ENCODE results near the gene SLC25A10. TPM values are rescaled to one million over a fixed set of nuclear protein-coding genes. Genes with fewer than 3 reads are reported as not detected.

The SLC25A10 gene
- total and polyA plus RNA-seq, 2 of the 4 experiments (the other 2 are of a cell fraction) = 14.9 to 19.0 TPM

DNA sequence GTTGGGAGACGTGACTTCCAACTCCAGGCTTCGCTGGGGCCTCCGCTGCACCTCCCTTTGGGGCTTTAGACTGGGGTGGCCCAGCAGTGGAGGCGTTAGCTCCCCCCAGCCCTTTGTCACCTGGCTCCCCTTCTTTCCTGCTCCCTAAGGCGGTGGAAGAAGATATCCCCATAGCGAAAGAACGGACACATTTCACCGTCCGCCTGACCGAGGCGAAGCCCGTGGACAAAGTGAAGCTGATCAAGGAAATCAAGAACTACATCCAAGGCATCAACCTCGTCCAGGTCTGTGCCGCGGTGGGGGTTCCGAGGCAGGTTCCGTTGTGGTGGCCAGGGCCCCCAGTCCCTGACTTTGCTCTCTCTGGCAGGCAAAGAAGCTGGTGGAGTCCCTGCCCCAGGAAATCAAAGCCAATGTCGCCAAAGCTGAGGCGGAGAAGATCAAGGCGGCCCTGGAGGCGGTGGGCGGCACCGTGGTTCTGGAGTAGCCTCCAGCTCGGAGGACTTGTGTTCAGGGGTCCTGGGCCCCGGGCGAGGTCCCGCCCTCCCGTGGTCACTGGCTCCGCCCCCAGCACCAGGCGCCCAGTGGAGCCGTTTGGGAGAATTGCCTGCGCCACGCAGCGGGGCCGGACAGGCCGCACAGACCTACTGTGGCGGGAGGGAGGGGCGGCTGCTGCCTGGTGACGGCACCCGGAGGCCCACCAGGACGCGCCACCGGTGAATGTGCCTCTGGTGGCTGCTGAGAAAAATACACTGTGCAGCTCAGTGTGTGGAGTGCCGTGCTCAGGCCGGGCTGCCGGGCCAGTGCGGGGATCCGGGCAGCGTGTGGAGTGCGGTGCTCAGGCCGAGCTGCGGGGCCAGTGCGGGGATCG lies 5.1 kb upstream of the SLC25A10 start (continued):
- no peak for TF ChIP-seq BHLHE40 (IDR thresholded peaks at IDR 0.05; ENCODE audit: low read depth, low read length)

DNA sequence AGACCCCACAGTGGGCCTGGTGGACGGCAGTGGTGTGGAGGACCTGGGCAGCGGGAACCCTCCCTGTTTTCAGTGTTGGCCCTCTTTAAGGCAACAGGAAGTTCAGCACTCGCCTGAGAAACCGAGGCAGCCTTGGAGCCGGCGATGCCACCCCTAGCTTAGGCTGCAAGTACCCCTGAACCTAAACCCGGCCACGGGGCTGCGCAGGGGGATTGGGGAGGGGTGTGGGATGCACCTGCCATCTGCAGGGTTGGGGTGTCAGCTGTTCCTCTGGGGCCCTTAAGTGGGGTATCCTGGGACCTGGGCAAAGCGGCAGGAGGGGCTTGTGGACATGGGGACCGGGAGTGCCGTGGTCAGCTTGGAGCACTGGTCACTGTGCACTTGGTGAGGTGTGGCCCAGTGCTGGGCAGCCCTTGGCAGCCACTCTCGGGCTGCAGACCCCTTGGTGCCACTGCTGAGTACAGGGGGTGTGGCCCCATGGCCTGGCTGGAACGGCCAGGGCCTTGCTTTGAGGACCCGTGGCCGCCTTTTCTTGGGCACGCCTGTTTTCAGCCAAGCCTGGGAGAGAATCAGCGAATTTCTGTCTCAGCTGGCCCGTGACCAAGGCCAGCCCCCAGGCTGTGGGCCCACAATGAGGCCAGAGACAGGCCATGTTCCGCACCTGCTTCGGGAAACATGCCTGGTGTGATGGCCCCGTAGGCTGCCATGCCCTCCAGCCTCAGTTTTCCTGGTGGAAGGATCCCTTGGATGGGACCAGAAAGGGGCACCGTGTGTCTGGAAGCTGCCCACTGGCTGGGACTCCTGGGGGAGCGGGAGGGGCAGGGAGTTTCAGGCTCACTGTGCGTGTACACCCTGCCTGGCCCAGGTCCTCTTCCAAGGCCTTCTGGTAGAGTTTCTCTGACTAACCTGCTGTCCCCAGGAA lies 4.1 kb upstream of the SLC25A10 start:
- H3K4me1 ChIP-seq (ENCODE audit: control insufficient read depth, insufficient read depth, low read length) = peaks cover 20% of the 10 kb centered on the region
- peaks cover 14 to 43% of the 10 kb centered on the region in 2 experiments for H3K79me1 ChIP-seq (ENCODE audit: low read depth in 1 of 2, low read length in 2 of 2)
- WGBS, 2 experiments (ENCODE audit: extremely low coverage in 2 of 2, insufficient read length in 1 of 2) = 92% methylated on average over 7 of the region's 25 CpGs; no CpG with 5 or more reads in 1 of the 2 experiments
- peaks cover 16% of the 10 kb centered on the region for H3K36me3 ChIP-seq (ENCODE audit: control insufficient read depth, insufficient read depth, low read length)
- H3K4ac ChIP-seq (ENCODE audit: low read depth, low read length) = no peak overlapping the region
- ATAC-seq (ENCODE audit: low read depth) (no peak), DNase-seq (no peak)
- H2BK120ac ChIP-seq (ENCODE audit: low read depth, low read length) = no peak overlapping the region
- no TSS peak for BruUV-seq (replicated peaks)
- TF ChIP-seq MAFK (IDR thresholded peaks at IDR 0.05; ENCODE audit: low read depth, low read length) = no peak
- no peak for TF ChIP-seq RCOR1 (IDR thresholded peaks at IDR 0.05; ENCODE audit: insufficient replicate concordance, low read length)
- TF ChIP-seq, protein P1, sequence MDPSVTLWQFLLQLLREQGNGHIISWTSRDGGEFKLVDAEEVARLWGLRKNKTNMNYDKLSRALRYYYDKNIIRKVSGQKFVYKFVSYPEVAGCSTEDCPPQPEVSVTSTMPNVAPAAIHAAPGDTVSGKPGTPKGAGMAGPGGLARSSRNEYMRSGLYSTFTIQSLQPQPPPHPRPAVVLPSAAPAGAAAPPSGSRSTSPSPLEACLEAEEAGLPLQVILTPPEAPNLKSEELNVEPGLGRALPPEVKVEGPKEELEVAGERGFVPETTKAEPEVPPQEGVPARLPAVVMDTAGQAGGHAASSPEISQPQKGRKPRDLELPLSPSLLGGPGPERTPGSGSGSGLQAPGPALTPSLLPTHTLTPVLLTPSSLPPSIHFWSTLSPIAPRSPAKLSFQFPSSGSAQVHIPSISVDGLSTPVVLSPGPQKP (IDR thresholded peaks at IDR 0.05; ENCODE audit: borderline replicate concordance, low read depth, low read length) = no peak
- no peak for TF ChIP-seq FOS (IDR thresholded peaks at IDR 0.05; ENCODE audit: low read depth, low read length)
- no peak for TF ChIP-seq SMC3 (IDR thresholded peaks at IDR 0.05; ENCODE audit: low read depth, low read length)
- TF ChIP-seq RAD21 (IDR thresholded peaks at IDR 0.05; ENCODE audit: low read length) = no peak
- TF ChIP-seq, protein P2, sequence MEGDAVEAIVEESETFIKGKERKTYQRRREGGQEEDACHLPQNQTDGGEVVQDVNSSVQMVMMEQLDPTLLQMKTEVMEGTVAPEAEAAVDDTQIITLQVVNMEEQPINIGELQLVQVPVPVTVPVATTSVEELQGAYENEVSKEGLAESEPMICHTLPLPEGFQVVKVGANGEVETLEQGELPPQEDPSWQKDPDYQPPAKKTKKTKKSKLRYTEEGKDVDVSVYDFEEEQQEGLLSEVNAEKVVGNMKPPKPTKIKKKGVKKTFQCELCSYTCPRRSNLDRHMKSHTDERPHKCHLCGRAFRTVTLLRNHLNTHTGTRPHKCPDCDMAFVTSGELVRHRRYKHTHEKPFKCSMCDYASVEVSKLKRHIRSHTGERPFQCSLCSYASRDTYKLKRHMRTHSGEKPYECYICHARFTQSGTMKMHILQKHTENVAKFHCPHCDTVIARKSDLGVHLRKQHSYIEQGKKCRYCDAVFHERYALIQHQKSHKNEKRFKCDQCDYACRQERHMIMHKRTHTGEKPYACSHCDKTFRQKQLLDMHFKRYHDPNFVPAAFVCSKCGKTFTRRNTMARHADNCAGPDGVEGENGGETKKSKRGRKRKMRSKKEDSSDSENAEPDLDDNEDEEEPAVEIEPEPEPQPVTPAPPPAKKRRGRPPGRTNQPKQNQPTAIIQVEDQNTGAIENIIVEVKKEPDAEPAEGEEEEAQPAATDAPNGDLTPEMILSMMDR (conservative IDR thresholded peaks at IDR 0.05; ENCODE audit: low read depth, low read length) = no peak
- no peak for TF ChIP-seq NFE2L2 (IDR thresholded peaks at IDR 0.05; ENCODE audit: low read depth, low read length)
- TF ChIP-seq MAZ (IDR thresholded peaks at IDR 0.05; ENCODE audit: borderline replicate concordance, low read depth, low read length) = no peak
- intact Hi-C loops (cut with micrococcal nuclease) (no loop called here), in situ Hi-C loops (cut with MboI; ENCODE audit: low sequenced_read_pairs) (no loop called here), dilution Hi-C loops (cut with HindIII; ENCODE audit: low sequenced_read_pairs, unreplicated experiment) (no loop called here)
- H2BK20ac ChIP-seq (ENCODE audit: low read depth, low read length) = no peak overlapping the region
- no peak overlapping the region for H4K8ac ChIP-seq (ENCODE audit: low read depth in 2 of 2, low read length in 2 of 2)
- peak overlapping the region; percentile 41 for H2AFZ ChIP-seq (replicated peaks; ENCODE audit: low read length, poor library complexity)
- H3K4me3 ChIP-seq (ENCODE audit: insufficient read depth, low read depth, low read length) = no peak overlapping the region
- ChIA-PET POLR2A (ENCODE audit: unreplicated experiment) (no interaction called here), CTCF (no interaction called here)
- H3K18ac ChIP-seq (ENCODE audit: low read depth, low read length) = no peak overlapping the region
- H3K9ac ChIP-seq (ENCODE audit: low read depth, low read length) = no peak overlapping the region
- H3K56ac ChIP-seq (ENCODE audit: extremely low read depth, insufficient read depth, low read length) = no peak overlapping the region
- H4K5ac ChIP-seq (ENCODE audit: low read depth, low read length) = no peak overlapping the region
- no peak overlapping the region for H2AK5ac ChIP-seq (ENCODE audit: low read depth, low read length)
- no peak overlapping the region for H3K27ac ChIP-seq (ENCODE audit: insufficient read depth, low read length)
- no peak overlapping the region for H3K4me2 ChIP-seq (ENCODE audit: low read depth, low read length)
- no peak overlapping the region for H2BK15ac ChIP-seq (ENCODE audit: low read depth, low read length)
- peaks cover 3% of the 10 kb centered on the region for H4K20me1 ChIP-seq (ENCODE audit: insufficient read depth, low read length)
- H3K9me1 ChIP-seq (ENCODE audit: insufficient read depth, low read length) = peaks cover 8% of the 10 kb centered on the region
- H3K23ac ChIP-seq (ENCODE audit: low read depth, low read length) = no peak overlapping the region
- no peak overlapping the region for H4K91ac ChIP-seq (ENCODE audit: insufficient read depth, low read depth, low read length)
- no peak overlapping the region for H2AK9ac ChIP-seq (replicated peaks; ENCODE audit: low read depth, low read length, poor library complexity)
- no peaks in the 10 kb centered on the region for H3K27me3 ChIP-seq (ENCODE audit: control insufficient read depth, insufficient read depth, low read length)
- H3K14ac ChIP-seq (replicated peaks; ENCODE audit: low read depth, low read length) = no peak overlapping the region
- H3K9me3 ChIP-seq (ENCODE audit: control insufficient read depth, insufficient read depth, low read length) = no peaks in the 10 kb centered on the region
- no peak overlapping the region for H2BK5ac ChIP-seq (ENCODE audit: low read depth, low read length, poor library complexity, severe bottlenecking)

All from IMR-90 (cell line).